ENCODE measurements around the gene FAR2. TPM values are rescaled to one million over a fixed set of nuclear protein-coding genes. Genes with fewer than 3 reads are reported as not detected.

FAR2 gene
- total RNA-seq (2021) = 17.9 and 22.1 TPM in 2 replicates
- long read RNA-seq, transcript FAR2-202 (12 exons, 3,616 nt) = major isoform, 73 of 99 reads
- long read RNA-seq, partial matches to known transcripts = 7 of 99 reads
- long read RNA-seq, other reads (novel, unspliced or antisense) = 19 of 99 reads

- H3K56ac ChIP-seq (ENCODE audit: insufficient read length, low read depth, low read length) = peak within 1 kb of the TSS; percentile 63
- H3K9me3 ChIP-seq (ENCODE audit: control insufficient read depth, low read depth, low read length) = no peaks in the 10 kb centered on the region
- H4K8ac ChIP-seq (replicated peaks; ENCODE audit: insufficient read length, low read depth, low read length) = peak within 1 kb of the TSS; percentile 72
- H3K23ac ChIP-seq (ENCODE audit: insufficient read length, low read depth, low read length) = no peak within 1 kb of the TSS
- peak within 1 kb of the TSS; percentile 84 to 91 for H3K4me3 Mint-ChIP-seq
- peaks cover 0 to 3% of the 10 kb centered on the region in 2 experiments; a peak in 3 of 5 replicates for H3K9me3 Mint-ChIP-seq
- peak within 1 kb of the TSS; percentile 98 for H4K91ac ChIP-seq (ENCODE audit: insufficient read length, low read depth, low read length)
- peak within 1 kb of the TSS; percentile 58 for H2BK5ac ChIP-seq (ENCODE audit: insufficient read length, low read length)
- H3T11ph ChIP-seq (ENCODE audit: low read length) = no peak within 1 kb of the TSS
- H3K27me3 ChIP-seq (ENCODE audit: insufficient read depth, low read length) = no peaks in the 10 kb centered on the region
- H3K27me3 Mint-ChIP-seq (ENCODE audit: low read depth) = peaks cover 9% of the 10 kb centered on the region
- H3K4ac ChIP-seq (ENCODE audit: low read depth, low read length) = peak within 1 kb of the TSS; percentile 49; the same call in 1 of the 2 replicates
- peak within 1 kb of the TSS; percentile 65 for H3K4me2 ChIP-seq (ENCODE audit: insufficient read depth, insufficient read length, low read length)
- WGBS (ENCODE audit: extremely low coverage, insufficient read length, low lambda C conversion rate) = 100% methylated on average over 1 of the region's 66 CpGs
- H3K18ac ChIP-seq (ENCODE audit: insufficient read length, low read depth, low read length) = peak within 1 kb of the TSS; percentile 96
- no peak within 1 kb of the TSS for H2AK5ac ChIP-seq (ENCODE audit: insufficient read length, low read length)
- peaks cover 46 to 49% of the 10 kb centered on the region in 2 experiments for H3K4me1 Mint-ChIP-seq
- peak within 1 kb of the TSS; percentile 91 for H4K5ac ChIP-seq (ENCODE audit: insufficient read length, low read depth, low read length)
- H3K23me2 ChIP-seq (ENCODE audit: insufficient read length, low read depth, low read length, poor library complexity, severe bottlenecking) = peaks cover 19% of the 10 kb centered on the region
- no peaks in the 10 kb centered on the region for H3K79me2 ChIP-seq (ENCODE audit: insufficient read depth, low read length)
- TF ChIP-seq CTCF (conservative IDR thresholded peaks at IDR 0.05) = no peak
- peak within 1 kb of the TSS; percentile 60 for H2AFZ ChIP-seq (ENCODE audit: low read length)
- peak within 1 kb of the TSS; percentile 88 for H3K9ac ChIP-seq (ENCODE audit: extremely low read depth, insufficient read length, low read length)
- peak within 1 kb of the TSS; percentile 75 for H2BK12ac ChIP-seq (ENCODE audit: insufficient read length, low read depth, low read length)
- H2BK120ac ChIP-seq (ENCODE audit: low read depth, low read length, poor library complexity, severe bottlenecking) = no peak within 1 kb of the TSS
- DNase-seq = peak; percentile 67
- H4K20me1 ChIP-seq (ENCODE audit: control insufficient read depth, insufficient read depth, insufficient read length) = no peaks in the 10 kb centered on the region
- peaks cover 0 to 6% (median 3%) of the 10 kb centered on the region in 3 experiments; a peak in 3 of 7 replicates for H3K36me3 Mint-ChIP-seq (ENCODE audit: insufficient read depth in 1 of 3, low read depth in 3 of 3)
- H3K79me1 ChIP-seq (ENCODE audit: insufficient read depth, low read depth, low read length, poor library complexity, severe bottlenecking) = no peaks in the 10 kb centered on the region
- H3K27ac ChIP-seq (ENCODE audit: insufficient read length, low read depth, low read length) = no peak within 1 kb of the TSS
- H2BK15ac ChIP-seq (ENCODE audit: low read depth, low read length) = peak within 1 kb of the TSS; percentile 91; the same call in 1 of the 2 replicates
- H3K4me1 ChIP-seq (ENCODE audit: insufficient read depth, low read length) = peaks cover 2% of the 10 kb centered on the region; the same call in 1 of the 2 replicates
- H3K14ac ChIP-seq (ENCODE audit: insufficient read depth, low read length) = peak within 1 kb of the TSS; percentile 99
- H3K27ac Mint-ChIP-seq = peak within 1 kb of the TSS; percentile 55 to 98 (median 97); a peak in 6 of 7 replicates
- peak within 1 kb of the TSS; percentile 76 for H2BK20ac ChIP-seq (ENCODE audit: low read depth, low read length, poor library complexity, severe bottlenecking)
Observed at GRCh38 chr12:29148911-29149690, at the start of gene FAR2. FAR2 (plus strand) TSS chr12:29149278; CDS start chr12:29270450, 121,172 bp downstream.
